Measurements from ENCODE around the gene NABP1.

The NABP1 gene

GRCh38 chr2:191705084-191705483, 27.1 kb downstream of the NABP1 start:
- H3K36me3 ChIP-seq, result peaks cover 42% of the 10 kb centered on the region
- H3K4me3 ChIP-seq (ENCODE audit: low read depth in 1 of 2, low read length in 1 of 2), result no peak overlapping the region
- no peaks in the 10 kb centered on the region for H3K9me3 ChIP-seq
- TF ChIP-seq, protein P1, sequence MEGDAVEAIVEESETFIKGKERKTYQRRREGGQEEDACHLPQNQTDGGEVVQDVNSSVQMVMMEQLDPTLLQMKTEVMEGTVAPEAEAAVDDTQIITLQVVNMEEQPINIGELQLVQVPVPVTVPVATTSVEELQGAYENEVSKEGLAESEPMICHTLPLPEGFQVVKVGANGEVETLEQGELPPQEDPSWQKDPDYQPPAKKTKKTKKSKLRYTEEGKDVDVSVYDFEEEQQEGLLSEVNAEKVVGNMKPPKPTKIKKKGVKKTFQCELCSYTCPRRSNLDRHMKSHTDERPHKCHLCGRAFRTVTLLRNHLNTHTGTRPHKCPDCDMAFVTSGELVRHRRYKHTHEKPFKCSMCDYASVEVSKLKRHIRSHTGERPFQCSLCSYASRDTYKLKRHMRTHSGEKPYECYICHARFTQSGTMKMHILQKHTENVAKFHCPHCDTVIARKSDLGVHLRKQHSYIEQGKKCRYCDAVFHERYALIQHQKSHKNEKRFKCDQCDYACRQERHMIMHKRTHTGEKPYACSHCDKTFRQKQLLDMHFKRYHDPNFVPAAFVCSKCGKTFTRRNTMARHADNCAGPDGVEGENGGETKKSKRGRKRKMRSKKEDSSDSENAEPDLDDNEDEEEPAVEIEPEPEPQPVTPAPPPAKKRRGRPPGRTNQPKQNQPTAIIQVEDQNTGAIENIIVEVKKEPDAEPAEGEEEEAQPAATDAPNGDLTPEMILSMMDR (IDR thresholded peaks at IDR 0.05), result no peak
- no peaks in the 10 kb centered on the region for H3K4me1 ChIP-seq (ENCODE audit: control insufficient read depth in 1 of 2, insufficient read depth in 1 of 2, low read depth in 1 of 2, low read length in 1 of 2)
- H3K27me3 ChIP-seq, result no peaks in the 10 kb centered on the region
- H3K27ac ChIP-seq, result no peak overlapping the region

DNA sequence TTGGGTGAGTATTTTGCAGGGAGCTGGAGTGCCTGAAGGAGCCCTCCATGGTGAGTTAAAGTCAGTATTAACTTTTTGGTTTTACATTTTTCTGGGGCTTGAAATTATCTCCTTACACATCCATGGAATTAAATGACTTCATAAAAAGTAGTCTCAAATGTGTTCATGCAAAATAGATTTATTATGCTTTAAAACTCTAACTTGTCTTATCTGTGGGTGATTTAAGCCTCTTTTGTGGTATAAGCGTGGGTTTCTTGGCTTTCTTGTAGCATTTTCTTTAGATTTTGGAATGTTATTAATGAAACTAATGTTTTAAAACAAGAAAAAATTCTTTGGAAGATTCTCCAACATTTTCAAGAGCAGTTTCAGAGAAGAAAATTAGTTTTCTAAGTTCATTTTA, 27.8 kb downstream of the NABP1 start:
- TF ChIP-seq, protein P1 (IDR thresholded peaks at IDR 0.05), result no peak
- H3K9me3 ChIP-seq, result no peaks in the 10 kb centered on the region
- H3K27me3 ChIP-seq, result no peaks in the 10 kb centered on the region
- H3K36me3 ChIP-seq, result peaks cover 42% of the 10 kb centered on the region
- no peak overlapping the region for H3K4me3 ChIP-seq (ENCODE audit: low read depth in 1 of 2, low read length in 1 of 2)
- no peaks in the 10 kb centered on the region for H3K4me1 ChIP-seq (ENCODE audit: control insufficient read depth in 1 of 2, insufficient read depth in 1 of 2, low read depth in 1 of 2, low read length in 1 of 2)
- H3K27ac ChIP-seq, result peak overlapping the region; percentile 4

GRCh38 chr2:191706791-191707190, 28.9 kb downstream of the NABP1 start:
- Histone ChIP-seq H3K4me1 (ENCODE audit: control insufficient read depth in 1 of 2, insufficient read depth in 1 of 2, low read depth in 1 of 2, low read length in 1 of 2) (no peaks in the 10 kb centered on the region), H3K27me3 (no peaks in the 10 kb centered on the region), H3K4me3 (ENCODE audit: low read depth in 1 of 2, low read length in 1 of 2) (no peak overlapping the region), H3K9me3 (no peaks in the 10 kb centered on the region), H3K36me3 (peaks cover 39% of the 10 kb centered on the region), H3K27ac (no peak overlapping the region)
- TF ChIP-seq, protein P1 (IDR thresholded peaks at IDR 0.05), result no peak

DNA sequence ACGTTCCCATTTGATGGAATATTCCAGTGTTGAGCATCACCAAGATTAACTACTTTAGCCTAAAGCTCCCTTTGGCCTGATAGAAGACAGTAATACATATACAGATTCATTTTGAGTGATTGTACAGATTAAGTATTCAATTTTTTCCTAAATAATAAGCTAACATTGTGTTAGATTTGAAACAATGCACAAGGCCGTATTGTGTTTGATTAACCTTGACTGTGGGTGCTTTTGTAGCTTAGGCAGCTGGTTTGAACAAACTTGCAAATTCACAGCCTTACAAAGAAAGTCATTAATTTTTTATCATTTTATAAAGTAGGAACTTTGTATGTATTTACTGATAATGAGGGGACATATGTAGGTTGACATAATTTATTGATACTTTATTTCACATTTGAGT, 29.6 kb downstream of the NABP1 start:
- H3K4me3 ChIP-seq (ENCODE audit: low read depth in 1 of 2, low read length in 1 of 2), result no peak overlapping the region
- H3K36me3 ChIP-seq, result peaks cover 32% of the 10 kb centered on the region
- H3K9me3 ChIP-seq, result no peaks in the 10 kb centered on the region
- no peak overlapping the region for H3K27ac ChIP-seq
- no peaks in the 10 kb centered on the region for H3K27me3 ChIP-seq
- TF ChIP-seq, protein P1 (IDR thresholded peaks at IDR 0.05), result no peak
- no peaks in the 10 kb centered on the region for H3K4me1 ChIP-seq (ENCODE audit: control insufficient read depth in 1 of 2, insufficient read depth in 1 of 2, low read depth in 1 of 2, low read length in 1 of 2)

- H3K4me3 ChIP-seq (ENCODE audit: low read depth in 1 of 2, low read length in 1 of 2), result no peak overlapping the region
- no peaks in the 10 kb centered on the region for H3K27me3 ChIP-seq
- no peaks in the 10 kb centered on the region for H3K4me1 ChIP-seq (ENCODE audit: control insufficient read depth in 1 of 2, insufficient read depth in 1 of 2, low read depth in 1 of 2, low read length in 1 of 2)
- H3K27ac ChIP-seq, result no peak overlapping the region
- H3K9me3 ChIP-seq, result no peaks in the 10 kb centered on the region
- H3K36me3 ChIP-seq, result peaks cover 12% of the 10 kb centered on the region
- TF ChIP-seq, protein P1 (IDR thresholded peaks at IDR 0.05), result no peak
Measured at GRCh38 chr2:191710411-191710900, 32.5 kb downstream of the NABP1 start.

GRCh38 chr2:191711621-191712020, 33.7 kb downstream of the NABP1 start:
- Histone ChIP-seq H3K4me1 (ENCODE audit: control insufficient read depth in 1 of 2, insufficient read depth in 1 of 2, low read depth in 1 of 2, low read length in 1 of 2) (no peaks in the 10 kb centered on the region), H3K4me3 (ENCODE audit: low read depth in 1 of 2, low read length in 1 of 2) (no peak overlapping the region), H3K27ac (no peak overlapping the region), H3K9me3 (no peaks in the 10 kb centered on the region), H3K27me3 (no peaks in the 10 kb centered on the region), H3K36me3 (peaks cover 8% of the 10 kb centered on the region)
- TF ChIP-seq, protein P1 (IDR thresholded peaks at IDR 0.05), result no peak

All from neutrophil (primary cell).